IPS DF 6.9 (cell line): ENCODE data around the gene FNDC3B.

Source experiments
- DNase-seq: peaks from one replicate; pipeline ENCODE4 v3.0.0-alpha.2; 2013; ENCODE audit warnings: low read depth, low spot score
- H3K27ac ChIP-seq: one replicate; pipeline ENCODE4 v1.5.1; 2013; ENCODE audit warnings: low read length, control low read depth
- H3K27me3 ChIP-seq: 2 replicates; pipeline ENCODE4 v1.6.1; 2013; ENCODE audit warnings: mild to moderate bottlenecking, low read length; ENCODE audit not compliant: control insufficient read depth, insufficient read depth
- H3K36me3 ChIP-seq: 2 replicates; pipeline ENCODE4 v1.6.1; 2013; ENCODE audit warnings: low read length; ENCODE audit not compliant: control insufficient read depth, insufficient read depth
- H3K4me1 ChIP-seq: 2 replicates; pipeline ENCODE4 v1.6.1; 2013; ENCODE audit warnings: low read length; ENCODE audit not compliant: control insufficient read depth, insufficient read depth
- H3K4me3 ChIP-seq: 2 replicates; pipeline ENCODE4 v1.5.1; 2013; ENCODE audit warnings: mild to moderate bottlenecking, low read length
- H3K9me3 ChIP-seq: 2 replicates; pipeline ENCODE4 v1.6.1; 2013; ENCODE audit warnings: low read length, inconsistent platforms; ENCODE audit not compliant: control insufficient read depth, insufficient read depth
- WGBS: extraction: QIAGEN DNeasy Blood & Tissue Kit; methylation state at CpG from one replicate; pipeline ENCODE4 v1.1.7; 2013; ENCODE audit warnings: mixed read lengths, missing lambda C conversion rate; ENCODE audit not compliant: insufficient read length, insufficient coverage; 5-methylcytosine and 5-hydroxymethylcytosine counted together

The FNDC3B gene

DNA sequence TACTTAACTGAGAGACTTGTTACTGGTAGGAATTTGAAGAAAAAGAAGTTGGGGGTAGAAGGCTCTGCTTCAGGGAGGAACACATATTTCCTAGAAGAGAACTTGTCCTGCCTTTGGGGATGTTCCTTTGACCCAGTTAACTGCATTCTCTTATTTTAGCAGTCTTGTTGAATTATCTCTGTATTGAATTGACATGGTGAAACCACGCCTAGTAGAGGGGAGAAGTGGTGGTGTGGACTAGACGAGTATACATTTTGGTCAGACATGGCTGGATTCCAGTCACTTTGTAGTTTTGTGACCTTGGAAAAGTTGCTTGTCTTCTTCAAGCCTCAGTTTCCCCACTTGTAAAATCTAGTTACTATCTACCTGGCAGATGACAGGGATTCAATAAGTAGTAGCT lies 87.8 kb downstream of the FNDC3B start:
- H3K27me3 ChIP-seq, result no peaks in the 10 kb centered on the region
- H3K4me1 ChIP-seq, result peaks cover 7% of the 10 kb centered on the region; the same call in 1 of the 2 replicates

DNA sequence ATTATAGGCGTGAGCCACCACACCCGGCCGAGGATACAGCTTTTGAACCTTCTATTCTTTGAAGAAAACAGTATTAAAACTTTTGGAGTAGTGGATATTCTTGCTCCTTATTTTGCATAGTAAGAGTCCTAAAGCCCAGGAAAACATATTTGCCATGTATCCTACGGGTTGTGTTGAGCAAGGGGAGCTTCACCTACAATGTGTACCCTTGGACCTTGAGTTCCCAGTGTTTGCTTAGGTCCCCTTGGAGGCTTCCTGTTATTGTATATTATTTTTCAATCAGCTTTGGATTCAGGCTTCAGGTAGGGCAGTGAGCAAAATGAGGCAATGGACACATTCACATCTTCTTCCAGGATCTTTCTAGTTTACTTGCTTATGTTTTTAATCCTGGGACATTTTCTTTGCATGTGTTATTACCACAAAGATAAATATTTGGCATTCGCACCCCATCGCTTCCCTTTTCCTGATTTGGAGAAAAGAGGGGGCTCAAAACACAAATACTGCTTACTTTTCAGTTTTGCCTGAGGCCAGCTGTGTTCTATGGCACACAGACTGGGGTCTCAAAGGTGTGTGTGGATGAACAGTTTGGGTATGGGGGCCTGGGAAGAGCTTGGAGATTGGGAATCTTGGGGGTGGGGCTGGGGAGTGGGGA lies 88.7 kb downstream of the FNDC3B start:
- Histone ChIP-seq H3K27me3 (no peaks in the 10 kb centered on the region), H3K4me3 (no peak overlapping the region), H3K4me1 (peaks cover 7% of the 10 kb centered on the region; the same call in 1 of the 2 replicates), H3K9me3 (no peaks in the 10 kb centered on the region), H3K27ac (no peak overlapping the region), H3K36me3 (no peaks in the 10 kb centered on the region)
- WGBS, result no CpG with 5 or more reads among the region's 6 CpGs
- DNase-seq, result no peak

More for the DNA sequence above, 87.8 kb downstream of the FNDC3B start:
- no peak for DNase-seq
- no peak overlapping the region for H3K27ac ChIP-seq
- no peaks in the 10 kb centered on the region for H3K9me3 ChIP-seq
- no peak overlapping the region for H3K4me3 ChIP-seq
- no CpG with 5 or more reads among the region's 2 CpGs for WGBS
- H3K36me3 ChIP-seq, result no peaks in the 10 kb centered on the region

DNA sequence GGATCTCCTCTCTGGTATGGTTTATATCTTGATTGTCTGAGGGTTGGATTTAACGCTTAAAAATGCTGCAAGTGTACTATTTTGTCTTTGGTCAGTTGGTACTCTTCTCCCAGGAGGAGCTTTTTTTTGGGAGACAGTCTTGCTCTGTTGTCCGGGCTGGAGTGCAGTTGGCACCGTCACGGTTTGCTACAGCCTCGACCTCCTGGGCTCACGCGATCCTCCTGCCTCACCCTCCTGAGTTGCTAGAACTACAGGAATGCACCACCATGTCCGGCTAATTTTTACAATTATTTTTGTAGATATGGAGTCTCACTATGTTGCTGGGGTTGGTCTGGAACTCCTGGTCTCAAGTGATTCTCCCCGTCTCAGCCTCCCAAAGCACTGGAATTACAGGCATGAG lies 89.5 kb downstream of the FNDC3B start:
- no CpG with 5 or more reads among the region's 9 CpGs for WGBS

DNA sequence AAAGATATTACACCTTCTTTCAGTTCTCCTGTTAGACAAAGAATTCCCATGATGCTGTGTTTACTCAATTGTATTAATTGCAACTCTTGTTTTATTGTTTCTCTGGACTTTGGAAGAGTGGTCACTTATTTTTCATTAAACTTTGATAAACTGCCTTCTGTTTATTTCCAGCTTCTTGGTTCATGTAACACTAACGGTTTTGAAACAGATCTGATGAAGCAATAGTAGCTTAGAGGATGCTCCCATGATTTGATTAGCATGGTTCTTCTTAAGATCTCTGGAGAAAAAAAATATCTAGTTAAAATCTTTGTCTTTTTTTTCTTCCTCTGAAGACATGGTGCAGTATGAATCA lies 90.1 kb downstream of the FNDC3B start:
- Histone ChIP-seq H3K9me3 (no peaks in the 10 kb centered on the region), H3K36me3 (no peaks in the 10 kb centered on the region), H3K27me3 (no peaks in the 10 kb centered on the region), H3K4me1 (peaks cover 8% of the 10 kb centered on the region; the same call in 1 of the 2 replicates), H3K27ac (no peak overlapping the region), H3K4me3 (no peak overlapping the region)
- no peak for DNase-seq
- no CpG with 5 or more reads among the region's 1 CpG for WGBS

More for the DNA sequence above, 89.5 kb downstream of the FNDC3B start:
- DNase-seq, result no peak
- Histone ChIP-seq H3K4me1 (peaks cover 8% of the 10 kb centered on the region; the same call in 1 of the 2 replicates), H3K27ac (no peak overlapping the region), H3K9me3 (no peaks in the 10 kb centered on the region), H3K27me3 (no peaks in the 10 kb centered on the region), H3K4me3 (no peak overlapping the region), H3K36me3 (no peaks in the 10 kb centered on the region)

DNA sequence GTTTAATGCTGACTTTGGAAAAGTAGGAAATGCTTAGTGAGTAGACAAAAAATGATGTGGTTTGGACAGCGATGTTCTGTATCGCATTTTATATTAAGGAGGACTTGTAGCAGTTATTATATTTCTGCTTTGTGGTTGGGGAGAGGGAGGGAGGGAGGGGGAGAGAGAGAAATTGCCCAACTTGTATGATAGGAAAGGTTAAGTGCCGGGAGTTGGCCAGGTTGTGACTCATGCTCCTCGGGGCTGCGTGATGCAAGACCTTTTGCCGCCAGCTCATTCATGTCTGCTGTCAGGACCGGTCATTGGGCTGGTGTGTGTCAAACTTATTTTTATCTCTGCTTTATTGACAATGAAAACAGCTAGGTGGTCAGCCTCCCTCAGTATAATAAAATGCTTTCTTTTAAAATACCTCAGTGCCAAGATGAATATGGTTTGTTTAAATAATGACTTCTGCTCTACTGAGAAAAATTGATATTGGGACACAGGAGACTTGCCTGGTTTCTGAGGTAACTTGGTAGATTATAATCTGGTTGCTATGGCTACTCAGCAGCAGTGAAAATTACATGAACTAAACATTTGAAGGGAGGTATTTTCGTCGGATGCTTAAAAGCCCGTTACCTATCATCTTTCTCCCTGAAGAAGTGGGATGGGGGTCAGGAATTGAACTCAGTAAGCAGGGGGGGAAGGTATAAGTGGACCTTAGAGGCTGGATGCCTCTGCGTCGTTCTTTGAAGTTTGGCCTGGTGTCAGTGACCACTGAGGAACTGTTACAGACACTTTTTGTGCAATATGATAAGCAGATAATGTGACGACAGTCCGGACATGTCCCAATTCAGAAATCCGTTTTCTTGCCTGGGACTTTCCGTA lies 90.7 kb downstream of the FNDC3B start:
- Histone ChIP-seq H3K27me3 (no peaks in the 10 kb centered on the region), H3K36me3 (no peaks in the 10 kb centered on the region), H3K4me3 (no peak overlapping the region), H3K4me1 (peaks cover 4% of the 10 kb centered on the region; the same call in 1 of the 2 replicates), H3K9me3 (no peaks in the 10 kb centered on the region), H3K27ac (no peak overlapping the region)
- DNase-seq, result no peak
- WGBS, result no CpG with 5 or more reads among the region's 16 CpGs

DNA sequence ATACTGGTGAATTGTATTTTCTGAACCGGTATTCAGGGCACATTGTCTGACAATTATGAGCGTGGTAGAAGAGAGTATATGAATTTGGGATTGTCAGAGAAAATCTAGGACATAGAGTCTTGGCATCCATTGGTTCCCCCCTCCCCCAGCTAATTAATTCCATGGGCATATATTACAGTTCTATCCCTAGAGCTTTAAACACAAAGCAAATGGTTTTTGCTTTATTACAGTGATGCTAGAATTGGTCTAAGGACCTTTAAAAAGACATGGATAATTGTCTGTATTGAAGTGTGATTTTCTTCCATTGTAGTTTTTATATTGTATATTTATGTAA lies 91.3 kb downstream of the FNDC3B start:
- H3K4me1 ChIP-seq, result peaks cover 3% of the 10 kb centered on the region; the same call in 1 of the 2 replicates
- no peaks in the 10 kb centered on the region for H3K36me3 ChIP-seq
- no peaks in the 10 kb centered on the region for H3K27me3 ChIP-seq
- H3K4me3 ChIP-seq, result no peak overlapping the region
- no CpG with 5 or more reads among the region's 2 CpGs for WGBS
- DNase-seq, result no peak
- H3K9me3 ChIP-seq, result no peaks in the 10 kb centered on the region
- no peak overlapping the region for H3K27ac ChIP-seq

DNA sequence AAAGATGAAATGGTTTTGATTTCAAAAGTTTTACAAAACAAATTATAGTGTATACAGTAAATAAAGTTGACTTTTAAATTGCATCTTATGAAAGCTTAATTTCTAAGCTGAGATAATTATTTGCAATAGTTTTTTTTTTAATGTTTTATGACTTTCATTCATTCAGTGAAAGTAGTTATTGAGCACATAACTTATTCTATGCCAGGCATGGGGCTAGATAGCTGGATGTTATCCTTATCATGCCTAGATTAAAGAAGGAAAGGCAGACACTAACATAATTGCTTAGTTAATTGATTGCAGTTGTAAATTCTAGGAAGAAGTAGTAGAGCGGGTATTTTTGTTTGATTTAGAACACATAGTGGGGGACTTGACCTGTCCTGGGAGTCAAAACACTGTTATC lies 92.4 kb downstream of the FNDC3B start:
- peaks cover 7% of the 10 kb centered on the region; the same call in 1 of the 2 replicates for H3K4me1 ChIP-seq

DNA sequence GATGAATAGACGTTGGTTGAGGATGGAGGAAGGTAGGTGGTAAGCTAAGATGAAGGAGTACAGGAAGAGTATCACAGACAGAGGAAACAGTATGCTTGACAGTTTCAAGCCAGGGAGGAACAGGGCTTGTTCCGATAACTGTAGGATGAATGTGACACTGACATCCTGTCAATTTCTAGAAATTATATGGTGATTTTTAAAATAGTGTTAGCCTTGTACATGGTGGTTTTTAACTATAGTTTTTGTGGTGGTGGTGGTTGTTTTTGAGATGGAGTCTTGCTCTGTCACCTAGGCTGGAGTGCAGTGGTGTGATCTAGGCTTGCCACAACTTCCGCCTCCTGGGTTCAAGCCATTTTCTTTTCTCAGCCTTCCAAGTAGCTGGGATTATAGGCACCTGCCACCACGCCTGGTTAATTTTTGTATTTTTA lies 92.8 kb downstream of the FNDC3B start:
- Histone ChIP-seq H3K27me3 (no peaks in the 10 kb centered on the region), H3K4me1 (peaks cover 7% of the 10 kb centered on the region; the same call in 1 of the 2 replicates), H3K36me3 (no peaks in the 10 kb centered on the region), H3K27ac (no peak overlapping the region), H3K9me3 (no peaks in the 10 kb centered on the region), H3K4me3 (no peak overlapping the region)
- no peak for DNase-seq
- 100% methylated on average over 1 of the region's 4 CpGs for WGBS

More for the DNA sequence above, 92.4 kb downstream of the FNDC3B start:
- WGBS, result 100% methylated on average over 1 of the region's 1 CpG
- H3K9me3 ChIP-seq, result no peaks in the 10 kb centered on the region
- H3K36me3 ChIP-seq, result no peaks in the 10 kb centered on the region
- H3K27ac ChIP-seq, result no peak overlapping the region
- H3K4me3 ChIP-seq, result no peak overlapping the region
- no peaks in the 10 kb centered on the region for H3K27me3 ChIP-seq
- no peak for DNase-seq

DNA sequence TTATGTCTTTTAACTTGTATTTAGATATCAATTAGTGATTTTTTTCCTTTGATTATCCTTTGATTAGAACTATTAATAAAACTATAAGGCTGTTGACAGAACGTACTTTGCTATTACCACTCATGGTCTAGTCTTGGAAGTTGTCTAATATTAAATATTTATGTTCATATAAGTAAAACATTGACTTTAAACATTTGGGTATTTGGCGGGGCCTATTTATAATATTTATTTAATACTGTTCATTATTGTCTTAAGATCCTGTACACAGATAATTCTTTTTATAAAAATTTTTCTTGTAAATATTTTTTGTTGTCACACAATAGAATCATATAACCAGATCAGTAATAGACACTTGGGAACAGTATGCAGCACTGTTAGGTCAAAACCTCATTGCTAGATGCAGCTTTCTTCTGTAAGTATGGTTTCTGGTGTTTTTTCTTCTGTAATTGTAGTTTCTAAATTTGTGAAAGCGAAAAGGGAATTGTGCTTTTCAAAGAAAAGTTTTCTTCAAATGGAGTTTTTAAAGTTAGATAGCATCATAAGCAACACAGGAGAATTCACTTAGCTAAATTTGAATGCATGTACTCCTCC lies 93.4 kb downstream of the FNDC3B start:
- Histone ChIP-seq H3K4me3 (no peak overlapping the region), H3K4me1 (peaks cover 6% of the 10 kb centered on the region; the same call in 1 of the 2 replicates), H3K27ac (no peak overlapping the region), H3K27me3 (no peaks in the 10 kb centered on the region), H3K9me3 (no peaks in the 10 kb centered on the region), H3K36me3 (no peaks in the 10 kb centered on the region)
- DNase-seq, result no peak
- WGBS, result no CpG with 5 or more reads among the region's 3 CpGs

DNA sequence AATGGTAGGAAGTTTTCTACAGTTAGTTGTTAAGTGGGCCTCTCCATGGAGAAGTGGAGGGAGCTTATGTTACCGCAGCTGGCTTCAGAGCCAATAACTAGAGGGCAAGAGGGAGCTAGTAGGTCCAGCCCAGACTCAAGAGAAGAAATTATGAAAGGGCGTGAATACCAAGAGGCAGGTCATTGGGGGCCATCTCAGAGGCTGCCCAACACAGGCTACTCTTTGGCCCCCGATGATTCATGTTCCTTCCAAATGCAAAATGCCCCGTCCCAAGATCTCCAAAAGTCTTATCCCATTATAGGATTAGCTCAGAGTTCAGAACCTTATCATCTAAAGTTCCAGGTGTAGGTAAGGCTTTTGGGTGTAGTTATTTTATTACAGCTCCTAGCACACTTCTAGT lies 94.5 kb downstream of the FNDC3B start:
- no peaks in the 10 kb centered on the region for H3K27me3 ChIP-seq
- no peak for DNase-seq
- H3K4me1 ChIP-seq, result peaks cover 9% of the 10 kb centered on the region; the same call in 1 of the 2 replicates
- no CpG with 5 or more reads among the region's 4 CpGs for WGBS
- no peaks in the 10 kb centered on the region for H3K36me3 ChIP-seq
- no peak overlapping the region for H3K4me3 ChIP-seq
- H3K9me3 ChIP-seq, result no peaks in the 10 kb centered on the region
- H3K27ac ChIP-seq, result no peak overlapping the region
